GM23338 (cell line): Measurements from ENCODE around the gene MLLT6. TPM values are rescaled to one million over a fixed set of nuclear protein-coding genes. Genes with fewer than 3 reads are reported as not detected.
A peak's percentile ranks its signal among the peaks of the same experiment; 100 is the strongest.

Experiments
- ATAC-seq: fragments of 200-7000 bp; cut with Tn5 transposase; 3 replicates; pipeline ENCODE4 v1.9.1; 2020
- DNase-seq: peaks from one replicate; pipeline ENCODE4 v3.0.0-alpha.2; 2015; ENCODE audit warnings: low spot score
- H2AFZ ChIP-seq: fragments of 200-600 bp; sonication (generic); 2 replicates; pipeline ENCODE4 v1.8.0; 2016; ENCODE audit warnings: antibody characterized with exemption, mild to moderate bottlenecking, moderate library complexity
- H3F3A ChIP-seq: fragments of 200-600 bp; sonication (generic); replicated peaks from 2 replicates; pipeline ENCODE4 v1.8.0; 2017; ENCODE audit warnings: antibody characterized with exemption, mixed run types, low read depth
- H3K27ac ChIP-seq: fragments of 200-600 bp; sonication (generic); 2 replicates; pipeline ENCODE4 v1.6.1; 2016; ENCODE audit warnings: low read depth
- H3K27me3 ChIP-seq: fragments of 200-600 bp; sonication (generic); 2 replicates; pipeline ENCODE4 v1.8.0; 2016; ENCODE audit warnings: mild to moderate bottlenecking, mixed run types, moderate library complexity; ENCODE audit not compliant: insufficient read depth
- H3K36me3 ChIP-seq: fragments of 200-600 bp; sonication (generic); 2 replicates; pipeline ENCODE4 v1.8.0; 2016; ENCODE audit warnings: mild to moderate bottlenecking; ENCODE audit not compliant: insufficient read depth
- H3K4me1 ChIP-seq: fragments of 200-600 bp; sonication (generic); 2 replicates; pipeline ENCODE4 v1.8.0; 2016; ENCODE audit warnings: mild to moderate bottlenecking, moderate library complexity; ENCODE audit not compliant: insufficient read depth
- H3K4me2 ChIP-seq: fragments of 200-600 bp; sonication (generic); 2 replicates; pipeline ENCODE4 v1.7.1; 2017; ENCODE audit warnings: mixed run types
- H3K4me3 ChIP-seq: fragments of 200-600 bp; sonication (generic); 2 replicates; pipeline ENCODE4 v1.6.1; 2016; ENCODE audit warnings: mixed run types
- H3K79me2 ChIP-seq: fragments of 200-600 bp; sonication (generic); replicated peaks from 2 replicates; pipeline ENCODE4 v1.8.0; 2017; ENCODE audit warnings: mild to moderate bottlenecking; ENCODE audit not compliant: insufficient read depth
- H3K9me2 ChIP-seq: fragments of 200-600 bp; sonication (generic); 2 replicates; pipeline ENCODE4 v1.8.0; 2017; ENCODE audit not compliant: insufficient read depth
- H4K20me1 ChIP-seq: fragments of 200-600 bp; sonication (generic); replicated peaks from 2 replicates; pipeline ENCODE4 v1.8.0; 2017; ENCODE audit warnings: mild to moderate bottlenecking; ENCODE audit not compliant: insufficient read depth
- H3K27ac Mint-ChIP-seq: 2 replicates; pipeline ENCODE4 v1.8.0; 2020; ENCODE audit warnings: inconsistent platforms, mild to moderate bottlenecking, moderate library complexity, mixed read lengths
- H3K27me3 Mint-ChIP-seq: 3 replicates; pipeline ENCODE4 v1.8.0; 2022; ENCODE audit warnings: low read depth, mild to moderate bottlenecking, moderate library complexity, mixed read lengths, inconsistent platforms; ENCODE audit not compliant: insufficient read depth, poor library complexity
- H3K36me3 Mint-ChIP-seq: 3 replicates; pipeline ENCODE4 v1.8.0; 2021; ENCODE audit warnings: low read depth, mild to moderate bottlenecking, inconsistent platforms, moderate library complexity, mixed read lengths
- H3K4me1 Mint-ChIP-seq: 3 replicates; pipeline ENCODE4 v1.8.0; 2020; ENCODE audit warnings: mild to moderate bottlenecking, inconsistent platforms, mixed read lengths
- H3K4me3 Mint-ChIP-seq: 3 replicates; pipeline ENCODE4 v1.8.0; 2021; ENCODE audit warnings: moderate library complexity, mild to moderate bottlenecking, inconsistent platforms, mixed read lengths
- H3K9me3 Mint-ChIP-seq: 3 replicates; pipeline ENCODE4 v1.8.0; 2020; ENCODE audit warnings: moderate library complexity, mild to moderate bottlenecking, inconsistent platforms, mixed read lengths
- CREB1 ChIP-seq: fragments of 250-450 bp; sonication (Bioruptor Pico); IDR thresholded peaks from 2 replicates; pipeline ENCODE4 v1.5.0; 2020; ENCODE audit warnings: low read depth, mild to moderate bottlenecking, moderate library complexity
- CTCF ChIP-seq, 2 experiments: fragments of 200-600 bp in 1 of 2; sonication (generic) in 1 of 2; conservative IDR thresholded peaks; 2 replicates each; pipeline versions ENCODE4 v1.5.1 to v1.6.1; 2016 to 2017; ENCODE audit warnings: antibody characterized with exemption in 2 of 2, low read depth in 2 of 2, mild to moderate bottlenecking in 2 of 2, moderate library complexity in 1 of 2
- EZH2phosphoT487 ChIP-seq: fragments of 200-600 bp; sonication (generic); IDR thresholded peaks from one replicate; pipeline ENCODE4 v1.8.1; 2018; ENCODE audit warnings: antibody characterized with exemption; ENCODE audit not compliant: unreplicated experiment
- JUNB ChIP-seq: IDR thresholded peaks from one replicate; pipeline ENCODE4 v1.6.1; 2016; ENCODE audit warnings: antibody characterized with exemption; ENCODE audit not compliant: unreplicated experiment
- NANOG ChIP-seq: IDR thresholded peaks from 2 replicates; pipeline ENCODE4 v1.6.1; 2016; ENCODE audit warnings: antibody characterized with exemption, borderline replicate concordance
- POLR2AphosphoS5 ChIP-seq: IDR thresholded peaks from 2 replicates; pipeline ENCODE4 v1.6.1; 2016; ENCODE audit warnings: antibody characterized with exemption, low read depth
- STAT1 ChIP-seq: IDR thresholded peaks from one replicate; pipeline ENCODE4 v1.6.1; 2016; ENCODE audit warnings: antibody characterized with exemption; ENCODE audit not compliant: unreplicated experiment
- ZNF331 ChIP-seq: fragments of 250-450 bp; sonication (Bioruptor Pico); IDR thresholded peaks from 2 replicates; pipeline ENCODE4 v1.5.0; 2020; ENCODE audit warnings: low read depth, mild to moderate bottlenecking, moderate library complexity
- ZNF462 ChIP-seq: fragments of 250-450 bp; sonication (Bioruptor Pico); IDR thresholded peaks from 2 replicates; pipeline ENCODE4 v1.5.0; 2020; ENCODE audit warnings: mild to moderate bottlenecking, moderate library complexity
- polyA plus RNA-seq: library from polyadenylated mRNA; unstranded; fragments of >200 nt; fragmentation: Nextera tagmentation; extraction: Ambion mirVana; gene quantifications from 2 replicates; pipeline ENCODE4 v1.2.1, GENCODE V29; 2016
- total RNA-seq: library from RNA; depleted of rRNA; stranded (reverse); fragments of >200 nt; shearing (Covaris generic); gene quantifications from 2 replicates; pipeline ENCODE4 v1.2.3, GENCODE V29; 2014

Gene MLLT6
- total and polyA plus RNA-seq, 2 experiments from 2014 or later = 2.6 to 2.8 TPM

GRCh38 chr17:38667099-38667786, 37.8 kb upstream of the MLLT6 start:
- ATAC-seq = peak; percentile 19
- H3K9me3 Mint-ChIP-seq = peaks cover 2% of the 10 kb centered on the region; the same call in 1 of the 3 replicates
- peak; percentile 91 for DNase-seq
- peaks cover 33% of the 10 kb centered on the region for H3K4me1 ChIP-seq
- no peak overlapping the region for H2AFZ ChIP-seq
- peaks cover 63% of the 10 kb centered on the region for H3K27me3 ChIP-seq
- no peak overlapping the region for H3K4me2 ChIP-seq
- H3F3A ChIP-seq = peaks cover 14% of the 10 kb centered on the region; the same call in 1 of the 2 replicates
- TF ChIP-seq CTCF (conservative IDR thresholded peaks at IDR 0.05; ENCODE audit: low read depth in 2 of 2) (peak; percentile 100), EZH2phosphoT487 (no peak)
- no peak overlapping the region for H3K4me3 ChIP-seq
- H3K36me3 ChIP-seq = no peaks in the 10 kb centered on the region
- H3K27ac ChIP-seq = no peak overlapping the region
- H3K36me3 Mint-ChIP-seq = no peaks in the 10 kb centered on the region
- no peak overlapping the region for H3K4me3 Mint-ChIP-seq
- no peaks in the 10 kb centered on the region for H3K79me2 ChIP-seq
- H3K27me3 Mint-ChIP-seq = peaks cover 58% of the 10 kb centered on the region
- no peak overlapping the region for H3K27ac Mint-ChIP-seq
- no peaks in the 10 kb centered on the region for H3K9me2 ChIP-seq
- H3K4me1 Mint-ChIP-seq = peaks cover 56% of the 10 kb centered on the region
- 0 out of 2 replicates have a peak, but pooled peaks cover 5% of the 10 kb centered on the region for H4K20me1 ChIP-seq

GRCh38 chr17:38667787-38668122, 37.3 kb upstream of the MLLT6 start:
- H3K4me1 ChIP-seq = peaks cover 33% of the 10 kb centered on the region
- TF ChIP-seq ZNF462 (CRISPR knock-in tag) (no peak), STAT1 (no peak), POLR2AphosphoS5 (no peak), NANOG (no peak), CREB1 (CRISPR knock-in tag) (no peak), ZNF331 (CRISPR knock-in tag) (no peak), CTCF (conservative IDR thresholded peaks at IDR 0.05; ENCODE audit: low read depth in 2 of 2) (no peak), JUNB (no peak)

More at GRCh38 chr17:38667787-38668122, 37.3 kb upstream of the MLLT6 start:
- no peak for ATAC-seq
- DNase-seq = no peak
- Mint-ChIP-seq H3K9me3 (peaks cover 2% of the 10 kb centered on the region; the same call in 1 of the 3 replicates), H3K27me3 (peaks cover 59% of the 10 kb centered on the region), H3K4me3 (no peak overlapping the region), H3K36me3 (no peaks in the 10 kb centered on the region), H3K4me1 (peaks cover 57% of the 10 kb centered on the region), H3K27ac (no peak overlapping the region)
- Histone ChIP-seq H3K27ac (no peak overlapping the region), H3K9me2 (no peaks in the 10 kb centered on the region), H3K4me3 (no peak overlapping the region), H3K4me2 (no peak overlapping the region), H3K27me3 (peaks cover 68% of the 10 kb centered on the region), H3F3A (peaks cover 14% of the 10 kb centered on the region; the same call in 1 of the 2 replicates), H3K36me3 (no peaks in the 10 kb centered on the region), H2AFZ (no peak overlapping the region), H3K79me2 (no peaks in the 10 kb centered on the region), H4K20me1 (0 out of 2 replicates have a peak, but pooled peaks cover 5% of the 10 kb centered on the region)
